Measurements from ENCODE around the gene CREB3L1. TPM values are rescaled to one million over a fixed set of nuclear protein-coding genes. Genes with fewer than 3 reads are reported as not detected.

The CREB3L1 gene
- total and polyA plus RNA-seq, 4 donors = 16.8 to 54.0 (median 36.8) TPM

DNA sequence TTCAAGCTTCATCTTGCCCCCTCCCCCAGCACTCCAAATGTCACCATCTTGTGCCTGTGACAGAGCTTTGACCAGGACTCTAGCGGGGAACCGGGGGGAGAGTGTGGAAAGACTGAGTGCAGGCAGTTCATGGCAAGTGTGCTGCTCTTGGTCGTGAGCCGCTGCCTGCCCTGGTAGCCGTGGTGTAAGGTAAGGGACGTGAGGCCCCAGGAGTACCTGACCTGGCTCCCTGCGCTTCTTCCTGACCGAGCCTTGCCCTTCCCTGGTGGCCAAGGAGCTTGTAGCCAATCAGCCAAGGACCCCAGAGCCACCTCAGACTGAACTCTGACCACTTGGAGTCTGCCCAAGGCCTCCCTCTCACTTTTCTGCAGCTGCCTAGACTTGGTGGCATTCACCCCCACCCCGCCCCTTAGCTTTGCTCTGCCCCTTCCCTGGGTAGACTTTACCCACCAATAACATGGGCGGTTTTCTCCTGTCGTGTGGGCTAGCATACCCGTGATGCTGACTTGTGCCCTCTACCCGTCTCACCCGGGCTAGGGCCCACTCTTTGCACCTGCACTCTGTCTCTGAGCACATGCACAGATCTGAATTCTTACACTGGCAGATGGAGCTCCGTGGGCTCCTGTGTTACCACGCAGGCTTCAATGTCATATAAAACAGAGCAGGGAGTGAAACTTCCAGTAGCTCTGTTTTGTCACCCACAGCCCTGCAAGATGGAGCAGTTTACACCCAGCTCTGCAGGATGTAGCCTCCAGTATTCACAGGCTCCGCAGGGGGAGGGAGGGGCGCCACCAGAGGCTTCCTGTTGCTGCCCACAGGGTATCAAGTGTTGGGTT lies 71.3 kb downstream of the CREB3L1 start:
- WGBS, 2 donors = 39 to 49% methylated on average over 18 of the region's 18 CpGs
- H3K4me3 ChIP-seq = peak overlapping the region; percentile 67
- H3K36me3 ChIP-seq (ENCODE audit: control insufficient read depth in 4 of 4, insufficient read depth in 4 of 4, low read length in 4 of 4) = peaks cover 0 to 4% (median 0%) of the 10 kb centered on the region in 4 donors
- H3K27me3 ChIP-seq (ENCODE audit: control insufficient read depth in 3 of 3, insufficient read depth in 3 of 3, low read length in 2 of 3) = peaks cover 0 to 5% (median 0%) of the 10 kb centered on the region in 3 donors
- peak overlapping the region in 1 of 2 donors; percentile 76 for H3K27ac ChIP-seq (ENCODE audit: low read depth in 1 of 2, low read length in 1 of 2)
- ATAC-seq (ENCODE audit: insufficient read depth, low FRiP score) (no peak), DNase-seq (no peak)
- no peaks in the 10 kb centered on the region for H3K9me3 ChIP-seq (ENCODE audit: control insufficient read depth in 4 of 4, insufficient read depth in 3 of 4, low read length in 3 of 4)
- peaks cover 3 to 32% (median 15%) of the 10 kb centered on the region in 5 donors for H3K4me1 ChIP-seq (ENCODE audit: control insufficient read depth in 5 of 5, insufficient read depth in 5 of 5, low read length in 5 of 5)
- TF ChIP-seq CTCF (IDR thresholded peaks at IDR 0.05; ENCODE audit: control extremely low read depth, extremely low read depth) = no peak
- no peak overlapping the region for H3K9ac ChIP-seq (ENCODE audit: insufficient read depth in 1 of 2, low read length in 2 of 2)

- Histone ChIP-seq H3K27me3 (ENCODE audit: control insufficient read depth in 3 of 3, insufficient read depth in 3 of 3, low read length in 2 of 3) (peaks cover 0 to 5% (median 0%) of the 10 kb centered on the region in 3 donors), H3K36me3 (ENCODE audit: control insufficient read depth in 4 of 4, insufficient read depth in 4 of 4, low read length in 4 of 4) (peaks cover 0 to 4% (median 0%) of the 10 kb centered on the region in 4 donors), H3K4me3 (no peak overlapping the region), H3K4me1 (ENCODE audit: control insufficient read depth in 5 of 5, insufficient read depth in 5 of 5, low read length in 5 of 5) (peaks cover 3 to 33% (median 15%) of the 10 kb centered on the region in 5 donors), H3K9ac (ENCODE audit: insufficient read depth in 1 of 2, low read length in 2 of 2) (no peak overlapping the region), H3K27ac (ENCODE audit: low read depth in 1 of 2, low read length in 1 of 2) (no peak overlapping the region), H3K9me3 (ENCODE audit: control insufficient read depth in 4 of 4, insufficient read depth in 3 of 4, low read length in 3 of 4) (no peaks in the 10 kb centered on the region)
- no peak for TF ChIP-seq CTCF (IDR thresholded peaks at IDR 0.05; ENCODE audit: control extremely low read depth, extremely low read depth)
- ATAC-seq (ENCODE audit: insufficient read depth, low FRiP score) (no peak), DNase-seq (no peak)
- 59 to 63% methylated on average over 3 of the region's 3 CpGs for WGBS, 2 donors
Measured at GRCh38 chr11:46350695-46351094, 73.2 kb downstream of the CREB3L1 start.

GRCh38 chr11:46351148-46351547 lies 73.7 kb downstream of the CREB3L1 start:
- no peaks in the 10 kb centered on the region for H3K9me3 ChIP-seq (ENCODE audit: control insufficient read depth in 4 of 4, insufficient read depth in 3 of 4, low read length in 3 of 4)
- H3K4me3 ChIP-seq = no peak overlapping the region
- ATAC-seq (ENCODE audit: insufficient read depth, low FRiP score) = no peak
- H3K36me3 ChIP-seq (ENCODE audit: control insufficient read depth in 4 of 4, insufficient read depth in 4 of 4, low read length in 4 of 4) = peaks cover 0 to 4% (median 0%) of the 10 kb centered on the region in 4 donors
- H3K4me1 ChIP-seq (ENCODE audit: control insufficient read depth in 5 of 5, insufficient read depth in 5 of 5, low read length in 5 of 5) = peaks cover 3 to 33% (median 13%) of the 10 kb centered on the region in 5 donors
- H3K9ac ChIP-seq (ENCODE audit: insufficient read depth in 1 of 2, low read length in 2 of 2) = no peak overlapping the region
- H3K27ac ChIP-seq (ENCODE audit: low read depth in 1 of 2, low read length in 1 of 2) = no peak overlapping the region
- TF ChIP-seq CTCF (IDR thresholded peaks at IDR 0.05; ENCODE audit: control extremely low read depth, extremely low read depth) = no peak
- peaks cover 0 to 5% (median 0%) of the 10 kb centered on the region in 3 donors for H3K27me3 ChIP-seq (ENCODE audit: control insufficient read depth in 3 of 3, insufficient read depth in 3 of 3, low read length in 2 of 3)
- DNase-seq = no peak
- WGBS, 2 donors = 85 to 88% methylated on average over 8 of the region's 8 CpGs

Measured in lung (tissue), 12 donors.